Stimulated activated naive CD8-positive, alpha-beta T cell treated with anti-CD3 and anti-CD28 coated beads, Interleukin-15, Interleukin-2, amounts not matched to agents 100 ng/mL and 50 ng/mL, for 24 hours (primary cell): ENCODE results near the gene PLCH1.
"Not testable (repeated sequence)": the region's sequence is repeated elsewhere in the genome, so short reads cannot be mapped to it uniquely, and the experiment has no call there.

Source experiments
- H3K27ac Mint-ChIP-seq: one replicate; pipeline ENCODE4 v1.8.0; 2021; ENCODE audit warnings: mild to moderate bottlenecking, mixed read lengths
- H3K27me3 Mint-ChIP-seq: one replicate; pipeline ENCODE4 v1.8.0; 2021; ENCODE audit warnings: mixed read lengths
- H3K36me3 Mint-ChIP-seq: one replicate; pipeline ENCODE4 v1.8.0; 2021; ENCODE audit warnings: low read depth, mixed read lengths
- H3K4me1 Mint-ChIP-seq: one replicate; pipeline ENCODE4 v1.8.0; 2021; ENCODE audit warnings: low read depth, mixed read lengths
- H3K4me3 Mint-ChIP-seq: one replicate; pipeline ENCODE4 v1.8.0; 2021; ENCODE audit warnings: mild to moderate bottlenecking, mixed read lengths
- H3K9me3 Mint-ChIP-seq: one replicate; pipeline ENCODE4 v1.8.0; 2021; ENCODE audit warnings: mixed read lengths

Gene PLCH1

GRCh38 chr3:155629056-155629455 lies 115.8 kb downstream of the PLCH1 start:
- H3K4me3 Mint-ChIP-seq = no peak overlapping the region
- H3K36me3 Mint-ChIP-seq = no peaks in the 10 kb centered on the region

DNA sequence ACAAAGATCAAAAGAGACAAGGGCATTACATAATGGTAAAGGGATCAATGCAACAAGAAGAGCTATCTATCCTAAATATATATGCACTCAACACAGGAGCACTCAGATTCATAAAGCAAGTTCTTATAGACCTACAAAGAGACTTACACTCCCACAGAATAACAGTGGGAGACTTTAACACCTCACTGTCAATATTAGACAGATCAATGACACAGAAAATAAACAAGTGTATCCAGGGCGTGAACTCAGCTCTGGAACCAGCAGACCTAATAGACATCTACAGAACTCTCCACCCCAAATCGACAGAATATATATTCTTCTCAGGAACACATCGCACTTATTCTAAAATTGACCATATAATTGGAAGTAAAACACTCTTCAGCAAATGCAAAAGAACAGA lies 122.2 kb downstream of the PLCH1 start:
- not testable (repeated sequence) for H3K36me3 Mint-ChIP-seq, H3K27ac Mint-ChIP-seq, H3K4me3 Mint-ChIP-seq, H3K9me3 Mint-ChIP-seq, H3K4me1 Mint-ChIP-seq, H3K27me3 Mint-ChIP-seq

More at GRCh38 chr3:155629056-155629455, 115.8 kb downstream of the PLCH1 start:
- Mint-ChIP-seq H3K9me3 (no peaks in the 10 kb centered on the region), H3K27me3 (no peaks in the 10 kb centered on the region), H3K27ac (no peak overlapping the region), H3K4me1 (no peaks in the 10 kb centered on the region)

DNA sequence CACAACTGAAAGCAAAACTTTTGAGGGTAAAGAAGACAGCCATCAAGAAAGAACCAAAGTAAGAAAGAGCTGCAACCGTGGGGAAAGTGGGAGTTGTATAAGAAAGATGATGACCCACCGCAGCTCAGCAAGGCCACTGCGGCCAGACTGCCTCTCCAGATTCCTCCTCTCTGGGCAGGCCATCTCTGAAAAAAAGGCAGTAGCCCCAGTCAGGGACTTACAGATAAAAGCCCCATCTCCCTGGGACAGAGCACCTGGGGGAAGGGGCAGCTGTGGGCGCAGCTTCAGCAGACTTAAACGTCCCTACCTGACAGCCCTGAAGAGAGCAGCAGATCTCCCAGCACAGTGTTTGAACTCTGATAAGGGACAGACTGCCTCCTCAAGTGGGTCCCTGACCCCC lies 124.3 kb downstream of the PLCH1 start:
- H3K4me3 Mint-ChIP-seq, H3K36me3 Mint-ChIP-seq, H3K27me3 Mint-ChIP-seq, H3K4me1 Mint-ChIP-seq, H3K27ac Mint-ChIP-seq, H3K9me3 Mint-ChIP-seq: not testable (repeated sequence)

DNA sequence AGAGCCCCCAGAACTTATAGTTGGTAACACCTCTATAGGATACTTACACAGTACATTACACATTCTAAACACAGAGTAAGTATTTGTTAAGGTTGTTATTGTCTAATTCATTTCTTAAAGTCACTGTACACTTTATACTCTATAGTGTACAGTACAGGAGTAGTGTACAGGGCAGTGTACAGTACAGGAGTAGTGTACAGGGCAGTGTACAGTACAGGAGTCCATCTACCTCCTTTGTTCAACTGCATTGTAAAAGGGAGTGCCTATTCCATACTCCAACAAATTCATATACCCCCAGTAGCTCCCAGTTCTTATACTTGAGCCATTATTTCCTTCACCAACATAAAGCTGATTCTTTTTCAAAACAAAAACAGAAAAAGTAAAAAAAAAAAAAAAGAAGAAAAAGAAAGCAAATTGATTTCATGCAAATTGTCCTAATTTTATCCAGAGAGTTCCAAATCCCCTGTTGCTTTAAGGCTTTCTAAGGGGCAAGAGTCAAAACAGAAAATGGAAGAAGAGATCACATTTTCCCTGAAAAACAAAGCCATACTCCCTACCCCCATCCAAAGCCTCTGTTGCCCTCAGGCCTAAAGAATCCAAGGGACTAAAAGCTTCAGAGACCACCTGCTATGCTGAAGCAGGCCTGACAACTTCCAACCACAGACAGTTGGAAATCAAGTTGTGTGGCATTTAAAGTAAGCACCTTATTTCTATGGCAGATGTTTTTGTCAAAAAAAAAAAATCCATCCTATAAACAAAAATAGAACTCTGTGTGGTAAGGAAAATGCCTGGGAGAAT lies 125.6 kb downstream of the PLCH1 start:
- Mint-ChIP-seq H3K36me3 (no peaks in the 10 kb centered on the region), H3K4me1 (no peaks in the 10 kb centered on the region), H3K9me3 (no peaks in the 10 kb centered on the region), H3K27me3 (no peaks in the 10 kb centered on the region), H3K4me3 (no peak overlapping the region), H3K27ac (no peak overlapping the region)

GRCh38 chr3:155618543-155618942 lies 126.3 kb downstream of the PLCH1 start:
- no peaks in the 10 kb centered on the region for H3K4me1 Mint-ChIP-seq
- no peaks in the 10 kb centered on the region for H3K36me3 Mint-ChIP-seq
- no peaks in the 10 kb centered on the region for H3K27me3 Mint-ChIP-seq
- H3K4me3 Mint-ChIP-seq = no peak overlapping the region
- no peaks in the 10 kb centered on the region for H3K9me3 Mint-ChIP-seq
- no peak overlapping the region for H3K27ac Mint-ChIP-seq

- no peaks in the 10 kb centered on the region for H3K36me3 Mint-ChIP-seq
- no peak overlapping the region for H3K27ac Mint-ChIP-seq
- no peaks in the 10 kb centered on the region for H3K4me1 Mint-ChIP-seq
- no peaks in the 10 kb centered on the region for H3K9me3 Mint-ChIP-seq
- H3K27me3 Mint-ChIP-seq = no peaks in the 10 kb centered on the region
- H3K4me3 Mint-ChIP-seq = no peak overlapping the region
Observed at GRCh38 chr3:155617346-155617925, 127.4 kb downstream of the PLCH1 start.

DNA sequence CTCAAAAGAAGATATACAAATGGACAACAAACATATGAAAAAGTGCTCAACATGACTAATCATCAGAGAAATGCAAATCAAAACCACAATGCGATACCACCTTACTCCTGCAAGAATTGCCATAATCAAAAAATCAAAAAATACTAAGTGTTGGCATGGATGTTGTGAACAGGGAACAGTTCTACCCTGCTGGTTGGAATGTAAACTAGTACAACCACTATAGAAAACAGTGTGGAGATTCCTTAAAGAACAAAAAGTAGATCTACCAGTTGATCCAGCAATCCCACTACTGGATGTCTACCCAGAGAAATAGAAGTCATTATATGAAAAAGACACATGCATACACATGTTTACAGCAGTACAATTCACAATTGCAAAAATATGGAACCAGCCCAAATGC lies 129.7 kb downstream of the PLCH1 start:
- H3K27me3 Mint-ChIP-seq, H3K36me3 Mint-ChIP-seq, H3K4me1 Mint-ChIP-seq, H3K9me3 Mint-ChIP-seq, H3K4me3 Mint-ChIP-seq, H3K27ac Mint-ChIP-seq: not testable (repeated sequence)

DNA sequence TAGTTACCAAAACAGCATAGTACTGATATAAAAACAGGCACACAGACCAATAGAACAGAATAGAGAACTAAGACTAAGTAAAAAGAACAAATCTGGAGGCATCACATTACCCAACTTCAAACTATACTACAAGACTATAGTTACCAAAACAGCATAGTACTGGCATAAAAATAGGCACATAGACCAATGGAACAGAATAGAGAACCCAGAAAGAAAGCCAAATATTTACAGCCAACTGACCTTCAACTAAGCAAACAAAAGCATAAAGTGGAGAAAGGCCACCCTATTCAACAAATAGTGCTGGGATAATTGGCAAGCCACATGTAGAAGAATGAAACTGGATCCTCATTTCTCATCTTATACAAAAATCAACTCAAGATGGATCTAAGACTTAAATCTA lies 130.5 kb downstream of the PLCH1 start:
- not testable (repeated sequence) for H3K27ac Mint-ChIP-seq

DNA sequence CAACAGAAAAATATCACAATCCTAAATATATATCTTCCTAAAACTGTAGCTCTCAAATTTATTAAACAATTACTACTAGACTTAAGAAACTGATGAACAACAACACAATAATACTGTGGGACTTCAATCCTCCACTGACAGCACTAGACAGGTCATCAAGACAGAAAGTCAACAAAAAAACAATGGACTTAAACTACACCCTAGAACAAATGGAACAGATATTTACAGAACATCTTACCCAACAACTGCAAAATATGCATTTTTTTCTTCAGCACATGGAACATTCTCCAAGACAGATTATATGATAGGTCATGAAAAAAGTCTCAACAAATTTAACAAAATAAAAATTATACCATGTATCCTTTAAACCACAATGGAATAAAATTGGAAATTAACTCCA lies 133.4 kb downstream of the PLCH1 start:
- H3K9me3 Mint-ChIP-seq = peaks cover 4% of the 10 kb centered on the region
- no peak overlapping the region for H3K27ac Mint-ChIP-seq
- no peaks in the 10 kb centered on the region for H3K4me1 Mint-ChIP-seq
- H3K4me3 Mint-ChIP-seq = no peak overlapping the region
- no peaks in the 10 kb centered on the region for H3K36me3 Mint-ChIP-seq
- H3K27me3 Mint-ChIP-seq = peaks cover 6% of the 10 kb centered on the region

More for the DNA sequence above, 130.5 kb downstream of the PLCH1 start:
- H3K4me1 Mint-ChIP-seq, H3K4me3 Mint-ChIP-seq, H3K36me3 Mint-ChIP-seq, H3K9me3 Mint-ChIP-seq, H3K27me3 Mint-ChIP-seq: not testable (repeated sequence)

- H3K4me3 Mint-ChIP-seq = no peak overlapping the region
- no peaks in the 10 kb centered on the region for H3K4me1 Mint-ChIP-seq
- H3K27me3 Mint-ChIP-seq = peaks cover 9% of the 10 kb centered on the region
- H3K36me3 Mint-ChIP-seq = no peaks in the 10 kb centered on the region
- no peak overlapping the region for H3K27ac Mint-ChIP-seq
- peaks cover 4% of the 10 kb centered on the region for H3K9me3 Mint-ChIP-seq
Observed at GRCh38 chr3:155609586-155609985, 135.3 kb downstream of the PLCH1 start.

- H3K36me3 Mint-ChIP-seq = no peaks in the 10 kb centered on the region
- no peaks in the 10 kb centered on the region for H3K4me1 Mint-ChIP-seq
- H3K4me3 Mint-ChIP-seq = no peak overlapping the region
- H3K27me3 Mint-ChIP-seq = peaks cover 9% of the 10 kb centered on the region
- H3K9me3 Mint-ChIP-seq = peaks cover 4% of the 10 kb centered on the region
- H3K27ac Mint-ChIP-seq = no peak overlapping the region
Observed at GRCh38 chr3:155608228-155608920, 136.5 kb downstream of the PLCH1 start.

- no peak overlapping the region for H3K4me3 Mint-ChIP-seq
- peaks cover 4% of the 10 kb centered on the region for H3K9me3 Mint-ChIP-seq
- H3K36me3 Mint-ChIP-seq = no peaks in the 10 kb centered on the region
- H3K4me1 Mint-ChIP-seq = no peaks in the 10 kb centered on the region
- H3K27ac Mint-ChIP-seq = no peak overlapping the region
- peaks cover 9% of the 10 kb centered on the region for H3K27me3 Mint-ChIP-seq
Observed at GRCh38 chr3:155607761-155608160, 137.1 kb downstream of the PLCH1 start.

GRCh38 chr3:155605571-155605970 lies 139.3 kb downstream of the PLCH1 start:
- Mint-ChIP-seq H3K4me3 (no peak overlapping the region), H3K27ac (no peak overlapping the region), H3K4me1 (no peaks in the 10 kb centered on the region), H3K9me3 (no peaks in the 10 kb centered on the region), H3K27me3 (peaks cover 9% of the 10 kb centered on the region), H3K36me3 (no peaks in the 10 kb centered on the region)

DNA sequence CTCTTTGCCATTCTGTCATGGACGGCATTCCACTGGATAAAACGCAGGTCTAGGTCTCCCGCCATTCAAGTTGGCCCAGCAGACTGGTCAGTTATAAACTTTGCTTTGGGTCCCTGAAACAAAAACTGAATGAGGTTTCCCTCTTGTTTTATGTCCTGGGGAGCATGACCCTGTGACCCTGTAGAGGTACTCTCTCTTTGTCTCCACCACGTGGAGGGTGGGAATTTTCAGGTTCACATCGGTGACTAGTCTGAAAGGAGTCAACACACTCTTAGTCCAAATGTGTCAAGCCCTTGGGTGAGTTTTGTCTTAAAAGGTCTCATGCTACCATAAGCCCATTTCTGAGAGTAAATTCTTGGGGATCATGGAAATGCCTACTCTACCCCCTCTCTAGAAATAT lies 139.9 kb downstream of the PLCH1 start:
- no peaks in the 10 kb centered on the region for H3K4me1 Mint-ChIP-seq
- H3K9me3 Mint-ChIP-seq = no peaks in the 10 kb centered on the region
- no peak overlapping the region for H3K4me3 Mint-ChIP-seq
- peaks cover 9% of the 10 kb centered on the region for H3K27me3 Mint-ChIP-seq
- H3K36me3 Mint-ChIP-seq = no peaks in the 10 kb centered on the region
- H3K27ac Mint-ChIP-seq = no peak overlapping the region

DNA sequence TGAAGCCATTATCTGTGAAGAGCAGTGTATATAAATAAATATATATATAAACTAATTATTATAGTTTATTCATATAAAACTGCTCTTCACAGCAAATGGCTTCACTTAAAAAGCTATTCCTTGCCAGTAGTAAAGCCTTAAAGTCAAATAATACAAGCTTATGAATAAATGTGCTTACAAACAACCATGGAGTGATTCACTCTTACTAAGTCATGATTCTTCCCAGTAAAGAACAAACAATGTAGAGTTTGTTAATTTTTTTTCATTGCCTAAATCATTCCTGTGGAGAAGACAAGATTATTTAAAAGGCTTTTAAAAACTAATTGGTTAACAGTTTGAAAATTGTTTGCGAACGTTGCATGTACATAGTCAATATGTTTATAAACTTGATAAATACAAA lies 140.7 kb downstream of the PLCH1 start:
- Mint-ChIP-seq H3K4me1 (no peaks in the 10 kb centered on the region), H3K4me3 (no peak overlapping the region), H3K27ac (no peak overlapping the region), H3K9me3 (no peaks in the 10 kb centered on the region), H3K27me3 (peaks cover 8% of the 10 kb centered on the region), H3K36me3 (no peaks in the 10 kb centered on the region)
